ENCODE data around the gene SLC25A14.
"Not testable (repeated sequence)": the region's sequence is repeated elsewhere in the genome, so short reads cannot be mapped to it uniquely, and the experiment has no call there.

Gene SLC25A14, protein sequence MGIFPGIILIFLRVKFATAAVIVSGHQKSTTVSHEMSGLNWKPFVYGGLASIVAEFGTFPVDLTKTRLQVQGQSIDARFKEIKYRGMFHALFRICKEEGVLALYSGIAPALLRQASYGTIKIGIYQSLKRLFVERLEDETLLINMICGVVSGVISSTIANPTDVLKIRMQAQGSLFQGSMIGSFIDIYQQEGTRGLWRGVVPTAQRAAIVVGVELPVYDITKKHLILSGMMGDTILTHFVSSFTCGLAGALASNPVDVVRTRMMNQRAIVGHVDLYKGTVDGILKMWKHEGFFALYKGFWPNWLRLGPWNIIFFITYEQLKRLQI

DNA sequence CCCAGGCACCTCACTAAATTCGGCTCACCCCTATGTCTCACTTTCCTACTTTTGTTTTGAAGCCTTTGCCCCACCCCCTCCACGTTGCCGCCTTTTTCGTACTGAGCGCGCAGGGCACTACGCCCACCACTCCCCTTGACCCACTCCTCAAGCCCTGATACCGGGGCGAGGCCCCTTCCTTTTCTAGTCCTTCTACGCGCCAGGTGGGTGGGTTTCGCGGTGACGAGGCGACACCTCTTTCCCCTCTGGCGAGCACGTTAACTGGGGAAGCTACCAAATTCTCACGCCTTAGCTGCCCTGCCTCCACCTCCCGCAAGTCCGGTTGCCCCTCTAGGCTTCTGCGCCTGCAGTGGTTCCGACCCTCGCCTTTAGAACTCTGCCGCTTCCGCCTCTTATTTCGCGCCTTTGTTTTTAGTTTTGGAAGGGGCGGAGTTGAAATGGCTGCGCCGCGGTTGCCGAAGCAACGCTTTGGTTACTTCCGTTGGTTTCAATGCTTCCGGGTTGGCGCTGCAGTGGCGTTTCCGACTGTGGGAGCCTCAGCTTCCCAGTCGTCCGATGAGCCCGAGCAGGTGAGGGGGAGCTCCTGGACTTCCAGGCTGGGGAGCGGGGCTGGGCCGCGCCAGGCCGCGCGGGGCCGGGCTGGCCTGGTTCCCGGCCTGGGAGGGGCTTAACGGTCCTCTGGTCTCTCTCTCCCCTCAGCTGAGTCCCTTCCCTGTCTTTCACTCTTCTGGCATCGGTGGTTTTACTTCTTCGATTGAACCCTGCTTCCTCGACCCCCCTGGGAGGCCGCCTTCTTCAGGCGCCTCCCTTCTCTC is at the start of gene SLC25A14:
Gene SLC25A14, plus strand, starts transcription at position 512 of the 815 bp plus-strand sequence. CDS start 360 bp downstream, outside the sequence.
- peak; percentile 78 for DNase-seq (ENCODE audit: low spot score)

DNA sequence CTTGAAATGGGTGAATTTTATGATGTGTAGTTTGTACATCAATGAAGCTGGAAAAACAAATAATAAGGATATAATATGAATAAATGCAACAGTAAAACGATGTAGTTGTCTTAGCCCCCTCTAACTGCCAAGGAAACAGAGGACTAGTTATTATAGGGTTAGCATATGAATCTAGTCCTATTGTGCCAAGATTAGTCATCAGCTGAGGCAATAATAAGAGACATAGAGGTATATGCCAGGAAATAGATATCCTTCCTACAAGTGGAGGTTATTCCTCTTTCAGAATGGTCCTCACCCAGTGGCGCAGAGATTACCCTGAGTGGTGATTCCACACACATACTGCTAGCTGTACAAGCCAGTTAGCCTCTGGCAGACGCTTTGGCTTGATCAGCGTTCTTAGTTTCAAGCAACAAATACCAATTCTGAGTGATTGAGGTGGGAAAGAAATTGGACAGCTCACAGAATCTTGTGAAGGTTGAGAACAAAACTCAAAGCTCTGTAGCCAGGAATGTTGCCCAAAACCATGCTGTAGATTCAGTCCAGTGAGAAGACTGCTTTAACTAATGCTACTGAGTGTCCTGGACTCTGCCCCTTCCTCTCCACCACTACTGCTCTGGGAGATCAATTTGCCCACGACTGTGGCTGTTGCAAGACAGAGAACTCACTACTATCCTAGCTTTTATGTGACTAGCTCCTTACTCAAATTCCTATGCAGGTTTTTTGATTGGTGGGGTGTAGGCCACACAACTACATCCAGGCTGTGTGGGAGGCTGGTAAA is 44.0 kb upstream of the SLC25A14 start:
- DNase-seq (ENCODE audit: low spot score): no peak

DNA sequence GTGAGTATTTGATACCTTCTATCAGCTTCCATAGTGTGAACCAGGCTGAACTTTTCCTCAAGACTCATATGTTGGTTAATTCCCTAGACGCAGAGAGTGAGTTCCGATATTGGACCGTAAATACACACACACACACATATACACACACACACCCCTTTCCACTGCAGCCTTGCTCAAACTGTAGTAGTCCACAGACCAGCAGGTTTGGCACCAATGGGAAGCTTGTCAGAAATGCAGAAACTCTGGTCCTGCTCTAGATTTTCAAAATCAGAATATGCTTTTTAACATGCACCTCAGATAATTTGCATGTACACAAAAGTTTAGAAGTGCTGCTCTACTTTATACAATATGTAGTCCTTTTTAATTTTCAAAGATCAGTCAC is 43.4 kb upstream of the SLC25A14 start:
- DNase-seq (ENCODE audit: low spot score): no peak

GRCh38 chrX:130296743-130297142 is 43.0 kb upstream of the SLC25A14 start:
- no peak for DNase-seq (ENCODE audit: low spot score)

- no peak for DNase-seq (ENCODE audit: low spot score)
Observed at GRCh38 chrX:130299279-130300009, 40.3 kb upstream of the SLC25A14 start.

DNA sequence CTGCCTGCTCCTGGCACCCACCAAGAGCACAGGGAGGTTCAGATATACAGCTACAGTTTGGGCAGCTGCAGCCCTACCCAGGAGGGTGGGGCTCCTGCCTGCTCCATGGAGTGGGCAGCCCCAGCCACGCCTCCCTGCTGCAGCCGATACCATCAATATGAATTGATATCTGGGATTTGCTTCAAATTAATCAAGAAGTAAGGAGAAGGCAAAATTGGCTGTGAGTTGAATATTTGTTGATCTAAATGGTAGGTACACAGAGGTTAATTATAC is 39.8 kb upstream of the SLC25A14 start:
- no peak for DNase-seq (ENCODE audit: low spot score)

- DNase-seq (ENCODE audit: low spot score): no peak
Observed at GRCh38 chrX:130301405-130301804, 38.3 kb upstream of the SLC25A14 start.

DNA sequence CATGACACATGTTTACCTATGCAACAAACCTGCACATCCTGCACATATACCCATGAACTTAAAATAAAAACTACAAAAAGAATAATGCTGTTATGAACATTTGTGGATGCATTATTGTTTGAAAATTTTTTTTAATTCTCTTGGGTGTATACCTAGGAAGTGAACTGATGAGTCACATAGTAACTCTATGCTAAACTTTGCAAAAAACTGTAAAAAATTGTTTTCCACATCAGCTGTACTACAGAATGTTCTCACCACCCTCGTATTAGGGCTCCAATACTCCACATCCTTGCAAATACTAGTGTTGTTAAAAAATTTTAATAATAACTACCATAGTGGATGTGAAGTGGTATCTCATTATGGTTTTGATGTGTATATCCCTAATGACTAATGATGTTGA is 37.7 kb upstream of the SLC25A14 start:
- DNase-seq (ENCODE audit: low spot score): no peak

DNA sequence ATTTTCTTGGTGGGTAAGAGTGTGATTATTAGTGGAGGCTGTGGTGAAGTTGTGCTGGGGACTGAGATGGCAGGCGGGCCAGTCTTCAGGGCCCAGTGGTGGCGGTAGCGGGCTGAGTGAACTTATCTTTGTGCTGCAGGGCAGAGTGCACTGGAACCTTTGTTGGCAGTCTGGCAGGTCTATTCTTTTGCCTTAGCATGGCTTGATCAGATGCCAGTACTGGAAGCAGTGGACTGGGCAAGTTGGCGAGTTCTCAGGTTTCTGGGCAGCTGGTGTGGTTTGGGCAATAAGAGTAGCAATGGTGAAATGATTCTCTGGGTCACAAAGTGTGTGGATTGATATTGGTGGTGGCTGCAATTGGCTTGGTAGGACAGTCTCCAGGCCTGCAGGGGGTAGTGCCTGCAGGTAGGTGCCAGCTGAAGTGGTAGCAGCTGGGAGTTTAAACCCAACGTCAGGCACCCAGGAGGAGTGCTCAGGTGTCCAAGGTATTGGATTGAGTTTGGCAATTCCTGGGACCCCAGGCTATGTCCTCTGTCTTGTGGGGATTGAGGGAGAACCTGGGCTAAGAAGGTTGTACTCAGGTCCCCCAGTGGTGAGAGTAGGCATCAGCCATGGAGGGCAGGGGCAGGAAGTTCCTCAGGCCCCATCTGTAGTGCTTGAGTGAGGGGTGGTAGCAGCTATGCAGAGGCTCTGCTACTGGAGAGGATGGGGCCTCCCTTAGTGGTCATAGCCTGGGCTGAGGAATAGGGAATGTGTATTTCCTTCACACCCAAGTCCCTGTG is 34.9 kb upstream of the SLC25A14 start:
- DNase-seq (ENCODE audit: low spot score): no peak

DNA sequence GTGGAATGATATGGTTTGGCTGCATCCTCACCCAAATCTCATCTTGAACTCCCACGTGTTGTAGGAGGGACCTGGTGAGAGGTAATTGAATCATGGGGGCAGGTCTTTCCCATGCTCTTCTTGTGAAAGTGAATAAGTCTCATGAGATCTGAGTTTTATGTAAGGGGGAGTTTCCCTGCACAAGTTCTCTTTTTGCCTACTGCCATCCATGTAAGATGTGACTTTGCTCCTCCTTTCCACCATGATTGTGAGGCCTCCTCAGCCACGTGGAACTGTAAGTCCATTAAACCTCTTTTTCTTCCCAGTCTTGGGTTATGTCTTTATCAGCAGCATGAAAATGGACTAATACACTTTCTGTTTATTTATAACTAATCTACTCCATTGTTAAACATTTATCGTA is 19.8 kb upstream of the SLC25A14 start:
- not testable (repeated sequence) for DNase-seq (ENCODE audit: low spot score)

GRCh38 chrX:130321550-130321949 is 18.2 kb upstream of the SLC25A14 start:
- DNase-seq (ENCODE audit: low spot score): no peak

DNA sequence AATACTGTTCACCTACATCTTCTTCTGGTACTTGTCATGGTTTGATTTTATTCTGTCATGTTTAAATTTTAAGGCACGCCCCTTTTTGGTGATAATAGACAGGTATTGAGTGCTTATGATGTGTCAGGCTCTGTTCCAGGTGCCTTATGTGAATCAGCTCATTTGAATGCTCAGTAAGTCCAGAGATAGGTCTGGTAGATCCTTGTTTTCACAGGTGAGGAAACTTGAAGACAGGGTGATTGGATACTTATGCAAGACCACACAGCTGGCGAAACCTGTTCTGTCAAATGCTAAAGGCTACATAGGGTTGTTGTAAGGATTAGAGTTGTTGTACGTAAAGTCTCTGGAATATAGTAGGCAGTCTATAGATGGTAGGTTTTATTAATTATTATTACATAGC is 9.6 kb upstream of the SLC25A14 start:
- no peak for DNase-seq (ENCODE audit: low spot score)

DNA sequence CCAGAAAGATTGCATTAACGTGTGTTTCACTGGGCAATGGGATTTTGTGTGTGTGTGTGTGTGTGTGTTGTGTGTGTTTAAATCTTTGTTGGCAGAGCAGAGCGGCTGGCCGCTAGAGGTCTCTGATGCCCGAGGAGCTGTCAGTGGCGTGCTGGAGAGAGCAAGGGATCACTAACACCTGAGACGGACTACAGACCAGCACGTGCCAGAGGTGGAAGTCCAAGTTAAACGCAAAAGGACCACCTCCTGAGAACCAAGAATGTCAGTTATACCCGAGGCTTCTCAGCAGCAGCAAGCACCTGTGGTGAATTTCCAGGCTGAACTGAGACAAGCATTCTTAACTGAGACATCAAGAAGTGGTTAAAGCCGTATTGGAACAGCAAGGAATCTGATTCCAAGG is 9.0 kb upstream of the SLC25A14 start:
- peak; percentile 48 for DNase-seq (ENCODE audit: low spot score)

DNA sequence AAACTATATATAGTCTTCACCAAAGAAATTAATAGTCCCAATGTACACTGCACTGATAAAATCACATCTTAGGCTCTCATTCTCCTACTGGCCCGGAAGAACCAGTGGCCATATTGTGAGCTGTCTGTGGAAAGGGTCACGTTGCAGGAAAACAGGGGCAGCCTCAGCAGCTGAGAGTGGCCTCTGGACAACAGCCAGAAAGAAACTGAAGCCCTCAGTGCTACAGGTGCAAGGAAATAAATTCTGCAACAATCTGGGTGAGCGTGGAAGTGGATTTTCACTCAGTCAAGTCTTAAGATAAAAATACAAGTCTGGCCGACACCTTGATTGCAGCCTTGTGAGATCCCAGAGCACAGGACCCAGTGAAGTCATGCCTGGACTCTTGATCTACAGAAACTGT is 3.2 kb upstream of the SLC25A14 start:
- DNase-seq (ENCODE audit: low spot score): no peak

DNA sequence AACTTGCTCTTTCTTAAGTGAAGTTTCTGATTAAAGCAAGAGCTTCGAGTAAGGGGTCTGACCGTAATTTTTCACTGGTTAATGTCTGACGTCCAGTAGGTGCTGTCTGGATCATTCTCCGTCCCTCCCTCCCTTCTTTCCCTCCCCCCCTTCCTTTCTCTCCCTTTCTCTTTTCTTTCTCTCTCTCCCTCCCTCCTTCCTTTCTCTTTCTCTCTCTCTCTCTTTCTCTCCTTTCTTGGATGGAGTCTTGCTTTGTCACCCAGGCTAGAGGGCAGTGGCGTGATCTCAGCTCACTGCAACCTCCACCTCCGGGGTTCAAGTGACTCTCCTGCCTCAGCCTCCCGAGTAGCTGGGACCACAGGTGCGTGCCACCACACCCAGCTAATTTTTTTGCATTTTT is 850 bp upstream of the SLC25A14 start:
- not testable (repeated sequence) for DNase-seq (ENCODE audit: low spot score)

GRCh38 chrX:130340271-130340670 is 552 bp downstream of the SLC25A14 start:
- no peak for DNase-seq (ENCODE audit: low spot score)

DNA sequence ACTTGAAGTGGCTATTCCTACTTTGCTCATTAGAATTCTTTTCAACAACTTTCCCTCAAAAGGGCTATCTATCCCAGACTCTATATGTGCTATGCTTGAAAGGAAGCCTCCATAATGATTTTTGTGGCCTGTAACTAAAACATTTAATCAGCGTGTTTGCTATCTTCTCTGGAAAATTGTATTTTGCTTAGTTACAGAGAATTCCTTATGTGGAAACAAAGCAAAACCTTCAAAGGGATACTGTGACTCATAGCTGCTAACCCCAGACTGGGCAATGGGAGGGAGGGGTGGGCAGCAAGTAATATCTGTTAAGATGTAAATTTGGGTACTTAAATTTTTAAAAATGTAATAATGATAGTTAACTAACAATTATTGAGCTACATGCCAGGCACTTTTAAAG is 3.7 kb downstream of the SLC25A14 start:
- no peak for DNase-seq (ENCODE audit: low spot score)

GRCh38 chrX:130347321-130347720 is 7.6 kb downstream of the SLC25A14 start:
- no peak for DNase-seq (ENCODE audit: low spot score)

DNA sequence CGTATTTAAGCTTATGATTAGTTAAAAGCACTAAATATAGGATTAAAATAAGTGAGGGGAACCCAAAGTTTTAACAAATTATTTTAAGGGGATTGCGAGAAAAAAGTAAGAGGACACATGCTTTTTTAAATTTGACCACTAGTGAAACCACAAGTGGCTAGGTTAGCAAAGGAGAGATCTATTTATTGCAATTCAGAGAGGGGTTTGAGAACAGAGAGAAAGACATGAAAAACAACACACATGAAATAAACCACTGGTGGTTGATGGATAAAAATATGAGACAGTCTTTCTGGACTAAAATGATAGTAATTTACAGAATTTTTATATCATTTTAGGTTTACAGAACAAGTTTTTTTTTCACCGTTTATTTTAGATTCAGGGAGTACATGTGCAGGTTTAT is 11.8 kb downstream of the SLC25A14 start:
- no peak for DNase-seq (ENCODE audit: low spot score)

DNA sequence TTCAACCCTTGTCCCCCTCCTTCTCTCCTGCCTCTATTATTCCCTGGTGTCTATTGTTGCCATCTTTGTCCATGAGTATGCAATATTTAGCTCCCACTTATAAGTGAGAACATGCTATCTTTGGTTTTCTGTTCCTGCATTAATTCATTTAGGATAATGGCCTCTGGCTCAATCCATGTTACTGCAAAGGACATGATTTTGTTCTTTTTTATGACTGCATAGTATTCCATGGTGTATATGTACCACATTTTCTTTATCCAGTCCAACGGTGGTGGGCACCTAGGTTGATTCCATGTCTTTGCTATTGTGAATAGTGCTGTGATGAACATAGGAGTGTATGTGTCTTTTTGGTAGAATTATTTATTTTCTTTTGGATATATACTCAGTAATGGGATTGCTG is 12.3 kb downstream of the SLC25A14 start:
- DNase-seq (ENCODE audit: low spot score): not testable (repeated sequence)

DNA sequence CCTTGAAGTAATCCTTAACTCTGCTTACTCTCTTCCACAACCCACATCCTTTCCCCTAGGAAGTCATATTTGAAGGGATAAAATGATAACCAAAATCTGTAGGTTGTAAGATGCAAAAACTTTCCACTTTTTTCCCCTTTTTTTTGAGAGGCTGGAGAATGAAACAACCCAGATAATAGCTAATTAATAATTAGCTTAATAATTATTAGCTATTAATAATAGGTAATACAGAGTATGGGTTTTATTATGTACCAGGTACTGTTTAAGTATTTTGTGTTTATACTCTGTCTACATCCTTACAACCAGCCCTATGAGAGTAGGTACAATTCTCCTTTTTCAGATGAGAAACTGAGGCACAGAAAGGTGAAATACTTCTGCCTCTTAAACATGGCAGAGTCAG is 36.4 kb downstream of the SLC25A14 start:
- DNase-seq (ENCODE audit: low spot score): no peak
